HepG2 (cell line): Measurements from ENCODE around the gene INAFM1. TPM values are rescaled to one million over a fixed set of nuclear protein-coding genes. Genes with fewer than 3 reads are reported as not detected.

Experiments used
- ATAD3A ChIP-seq: sonication (generic); formaldehyde crosslinking; IDR thresholded peaks from 2 replicates; pipeline ENCODE4 v1.4.0; 2020; ENCODE audit warnings: missing genetic modification reagents
- CEBPB ChIP-seq: IDR thresholded peaks from 2 replicates; pipeline ENCODE4 v1.6.1; 2011; ENCODE audit warnings: low read depth, low read length, improper control_type of control experiment, borderline replicate concordance
- HOXA9 ChIP-seq: sonication (generic); formaldehyde crosslinking; IDR thresholded peaks from 2 replicates; pipeline ENCODE4 v1.8.1; 2022; ENCODE audit warnings: missing genetic modification reagents, mild to moderate bottlenecking, moderate library complexity, borderline replicate concordance
- KLF13 ChIP-seq: sonication (generic); formaldehyde crosslinking; IDR thresholded peaks from 2 replicates; pipeline ENCODE4 v1.4.0; 2020; ENCODE audit warnings: mild to moderate bottlenecking, missing genetic modification reagents
- PLRG1 ChIP-seq: fragments of 450-650 bp; conservative IDR thresholded peaks from 2 replicates; pipeline ENCODE4 v1.6.1; 2016
- SMARCC2 ChIP-seq: fragments of 450-650 bp; IDR thresholded peaks from 2 replicates; pipeline ENCODE4 v1.6.1; 2017; ENCODE audit warnings: antibody characterized with exemption, mild to moderate bottlenecking
- SP1 ChIP-seq, 2 experiments: fragments of 450-650 bp in 1 of 2; sonication (generic) in 1 of 2; formaldehyde crosslinking in 1 of 2; IDR thresholded peaks; 2 replicates each; pipeline versions ENCODE4 v1.4.0 to v1.6.1; 2016 to 2020; ENCODE audit warnings: missing genetic modification reagents in 1 of 2
- TAF15 ChIP-seq: fragments of 200-400 bp; formaldehyde crosslinking; IDR thresholded peaks from one replicate; pipeline ENCODE4 v1.6.1; 2018; ENCODE audit warnings: mild to moderate bottlenecking, low read depth, low read length; ENCODE audit not compliant: poor library complexity, severe bottlenecking
- ZBTB7B ChIP-seq: sonication (generic); formaldehyde crosslinking; IDR thresholded peaks from 2 replicates; pipeline ENCODE4 v1.4.0; 2020; ENCODE audit warnings: missing genetic modification reagents
- ZFX ChIP-seq: sonication (generic); formaldehyde crosslinking; IDR thresholded peaks from 2 replicates; pipeline ENCODE4 v1.4.0; 2020; ENCODE audit warnings: mild to moderate bottlenecking, low read depth, missing genetic modification reagents, moderate library complexity
- ZNF17 ChIP-seq: sonication (generic); formaldehyde crosslinking; IDR thresholded peaks from 2 replicates; pipeline ENCODE4 v1.5.0; 2020; ENCODE audit warnings: mild to moderate bottlenecking, missing genetic modification reagents
- ZNF567 ChIP-seq: sonication (generic); formaldehyde crosslinking; IDR thresholded peaks from 2 replicates; pipeline ENCODE4 v1.8.1; 2023; ENCODE audit warnings: mild to moderate bottlenecking, missing genetic modification reagents, borderline replicate concordance
- ZNF572 ChIP-seq: sonication (generic); formaldehyde crosslinking; IDR thresholded peaks from 2 replicates; pipeline ENCODE4 v1.5.1; 2020; ENCODE audit warnings: mild to moderate bottlenecking, missing genetic modification reagents
- ZNF629 ChIP-seq: sonication (generic); formaldehyde crosslinking; conservative IDR thresholded peaks from 2 replicates; pipeline ENCODE4 v1.5.0; 2020; ENCODE audit warnings: missing genetic modification reagents
- ZNF652 ChIP-seq: IDR thresholded peaks from 2 replicates; pipeline ENCODE4 v1.6.1; 2016; ENCODE audit warnings: low read depth, borderline replicate concordance
- polyA plus RNA-seq, 8 experiments: library from polyadenylated mRNA; depleted of rRNA in 3 of 8; stranded (reverse) in 7 of 8; unstranded in 1 of 8; fragments of >200 nt; fragmentation: Illumina TruSeq in 4 of 8; extraction: Trizol in 4 of 8; gene quantifications; 2 replicates each; pipeline versions ENCODE4 v1.2.1 to v1.2.3, GENCODE V29; 2011 to 2016; ENCODE audit warnings: low read depth in 4 of 8, missing spikeins in 1 of 8, mixed read lengths in 1 of 8; ENCODE audit not compliant: insufficient read depth in 1 of 8
- total RNA-seq, 5 experiments: library from RNA; depleted of rRNA; stranded (reverse); fragments of >200 nt; fragmentation: Illumina TruSeq; extraction: Trizol; gene quantifications; 2 replicates each; pipeline ENCODE4 v1.2.3, GENCODE V29; 2016; ENCODE audit warnings: low read depth in 1 of 5
- TF ChIP-seq, protein P1 (sequence below): sonication (generic); formaldehyde crosslinking; IDR thresholded peaks from 2 replicates; pipeline ENCODE4 v1.9.0; 2021; ENCODE audit warnings: missing genetic modification reagents, mild to moderate bottlenecking, borderline replicate concordance
- TF ChIP-seq, protein P2 (sequence below): sonication (generic); formaldehyde crosslinking; IDR thresholded peaks from 2 replicates; pipeline ENCODE4 v1.4.0; 2020; ENCODE audit warnings: mild to moderate bottlenecking, missing genetic modification reagents
- TF ChIP-seq, protein P3 (sequence below): sonication (generic); formaldehyde crosslinking; conservative IDR thresholded peaks from 2 replicates; pipeline ENCODE4 v1.4.0; 2020; ENCODE audit warnings: mild to moderate bottlenecking, missing genetic modification reagents, moderate library complexity
- TF ChIP-seq, protein P4 (sequence below): sonication (generic); formaldehyde crosslinking; IDR thresholded peaks from 2 replicates; pipeline ENCODE4 v1.4.0; 2020; ENCODE audit warnings: mild to moderate bottlenecking, missing genetic modification reagents, borderline replicate concordance

Gene INAFM1
- total and polyA plus RNA-seq, 2 of the 13 experiments (the other 11 are each of a cell fraction or from before 2014, with no cell fraction given): 0.88 to 1.9 TPM

DNA sequence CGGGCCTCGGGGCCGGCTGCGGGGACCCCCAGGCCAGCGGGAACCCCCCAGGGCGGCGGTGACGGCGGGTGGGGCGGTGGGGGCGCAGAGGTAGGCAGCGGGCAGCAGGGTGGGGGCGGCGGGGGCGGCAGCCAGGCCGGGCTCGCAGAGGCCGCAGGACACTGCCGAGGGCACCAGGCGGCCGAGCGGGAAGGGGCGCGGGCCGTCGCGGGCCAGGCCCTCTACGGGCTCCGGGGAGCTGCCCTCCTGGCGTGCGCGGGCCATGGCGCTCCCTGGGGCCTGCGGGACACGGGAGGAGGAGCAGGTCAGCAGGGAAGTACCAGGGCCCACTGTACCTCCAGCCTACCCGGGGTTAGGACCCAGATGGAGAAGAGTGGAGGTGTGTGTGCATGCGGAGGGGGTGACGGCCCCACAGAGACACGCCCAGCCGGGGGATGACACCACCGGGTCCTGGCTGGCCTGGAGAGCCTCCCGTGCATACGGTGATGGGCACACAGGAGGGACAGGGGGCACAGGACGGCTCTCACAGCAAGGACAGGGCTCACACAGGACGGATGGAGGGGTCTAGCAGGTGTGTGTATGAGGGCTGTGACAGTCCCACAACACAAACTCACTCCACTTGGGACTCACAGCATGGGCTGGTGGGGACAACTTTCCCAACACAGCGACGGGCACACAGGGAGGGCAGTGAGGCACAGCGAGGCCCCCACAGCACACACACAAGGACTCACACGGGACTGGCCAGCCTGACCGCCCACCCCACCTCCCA, 46.3 kb upstream of the INAFM1 start (continued):
- TF ChIP-seq SP1 (IDR thresholded peaks at IDR 0.05) (no peak), SP1 (CRISPR knock-in tag; IDR thresholded peaks at IDR 0.05) (peak; percentile 49; the same call in 1 of the 2 replicates), SMARCC2 (no peak), ZNF629 (CRISPR knock-in tag) (no peak), PLRG1 (no peak), ZBTB7B (CRISPR knock-in tag) (no peak), KLF13 (no peak), ZNF652 (no peak), TAF15 (no peak), ZFX (CRISPR knock-in tag) (peak; percentile 75), ATAD3A (CRISPR knock-in tag) (no peak), ZNF572 (no peak), ZNF17 (CRISPR knock-in tag) (no peak), HOXA9 (no peak), CEBPB (no peak), ZNF567 (CRISPR knock-in tag) (no peak)
- TF ChIP-seq, protein P1, sequence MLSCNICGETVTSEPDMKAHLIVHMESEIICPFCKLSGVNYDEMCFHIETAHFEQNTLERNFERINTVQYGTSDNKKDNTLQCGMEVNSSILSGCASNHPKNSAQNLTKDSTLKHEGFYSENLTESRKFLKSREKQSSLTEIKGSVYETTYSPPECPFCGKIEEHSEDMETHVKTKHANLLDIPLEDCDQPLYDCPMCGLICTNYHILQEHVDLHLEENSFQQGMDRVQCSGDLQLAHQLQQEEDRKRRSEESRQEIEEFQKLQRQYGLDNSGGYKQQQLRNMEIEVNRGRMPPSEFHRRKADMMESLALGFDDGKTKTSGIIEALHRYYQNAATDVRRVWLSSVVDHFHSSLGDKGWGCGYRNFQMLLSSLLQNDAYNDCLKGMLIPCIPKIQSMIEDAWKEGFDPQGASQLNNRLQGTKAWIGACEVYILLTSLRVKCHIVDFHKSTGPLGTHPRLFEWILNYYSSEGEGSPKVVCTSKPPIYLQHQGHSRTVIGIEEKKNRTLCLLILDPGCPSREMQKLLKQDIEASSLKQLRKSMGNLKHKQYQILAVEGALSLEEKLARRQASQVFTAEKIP (CRISPR knock-in tag): no peak
- TF ChIP-seq, protein P2, sequence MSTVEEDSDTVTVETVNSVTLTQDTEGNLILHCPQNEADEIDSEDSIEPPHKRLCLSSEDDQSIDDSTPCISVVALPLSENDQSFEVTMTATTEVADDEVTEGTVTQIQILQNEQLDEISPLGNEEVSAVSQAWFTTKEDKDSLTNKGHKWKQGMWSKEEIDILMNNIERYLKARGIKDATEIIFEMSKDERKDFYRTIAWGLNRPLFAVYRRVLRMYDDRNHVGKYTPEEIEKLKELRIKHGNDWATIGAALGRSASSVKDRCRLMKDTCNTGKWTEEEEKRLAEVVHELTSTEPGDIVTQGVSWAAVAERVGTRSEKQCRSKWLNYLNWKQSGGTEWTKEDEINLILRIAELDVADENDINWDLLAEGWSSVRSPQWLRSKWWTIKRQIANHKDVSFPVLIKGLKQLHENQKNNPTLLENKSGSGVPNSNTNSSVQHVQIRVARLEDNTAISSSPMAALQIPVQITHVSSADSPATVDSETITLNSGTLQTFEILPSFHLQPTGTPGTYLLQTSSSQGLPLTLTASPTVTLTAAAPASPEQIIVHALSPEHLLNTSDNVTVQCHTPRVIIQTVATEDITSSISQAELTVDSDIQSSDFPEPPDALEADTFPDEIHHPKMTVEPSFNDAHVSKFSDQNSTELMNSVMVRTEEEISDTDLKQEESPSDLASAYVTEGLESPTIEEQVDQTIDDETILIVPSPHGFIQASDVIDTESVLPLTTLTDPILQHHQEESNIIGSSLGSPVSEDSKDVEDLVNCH (CRISPR knock-in tag): no peak
- TF ChIP-seq, protein P3, sequence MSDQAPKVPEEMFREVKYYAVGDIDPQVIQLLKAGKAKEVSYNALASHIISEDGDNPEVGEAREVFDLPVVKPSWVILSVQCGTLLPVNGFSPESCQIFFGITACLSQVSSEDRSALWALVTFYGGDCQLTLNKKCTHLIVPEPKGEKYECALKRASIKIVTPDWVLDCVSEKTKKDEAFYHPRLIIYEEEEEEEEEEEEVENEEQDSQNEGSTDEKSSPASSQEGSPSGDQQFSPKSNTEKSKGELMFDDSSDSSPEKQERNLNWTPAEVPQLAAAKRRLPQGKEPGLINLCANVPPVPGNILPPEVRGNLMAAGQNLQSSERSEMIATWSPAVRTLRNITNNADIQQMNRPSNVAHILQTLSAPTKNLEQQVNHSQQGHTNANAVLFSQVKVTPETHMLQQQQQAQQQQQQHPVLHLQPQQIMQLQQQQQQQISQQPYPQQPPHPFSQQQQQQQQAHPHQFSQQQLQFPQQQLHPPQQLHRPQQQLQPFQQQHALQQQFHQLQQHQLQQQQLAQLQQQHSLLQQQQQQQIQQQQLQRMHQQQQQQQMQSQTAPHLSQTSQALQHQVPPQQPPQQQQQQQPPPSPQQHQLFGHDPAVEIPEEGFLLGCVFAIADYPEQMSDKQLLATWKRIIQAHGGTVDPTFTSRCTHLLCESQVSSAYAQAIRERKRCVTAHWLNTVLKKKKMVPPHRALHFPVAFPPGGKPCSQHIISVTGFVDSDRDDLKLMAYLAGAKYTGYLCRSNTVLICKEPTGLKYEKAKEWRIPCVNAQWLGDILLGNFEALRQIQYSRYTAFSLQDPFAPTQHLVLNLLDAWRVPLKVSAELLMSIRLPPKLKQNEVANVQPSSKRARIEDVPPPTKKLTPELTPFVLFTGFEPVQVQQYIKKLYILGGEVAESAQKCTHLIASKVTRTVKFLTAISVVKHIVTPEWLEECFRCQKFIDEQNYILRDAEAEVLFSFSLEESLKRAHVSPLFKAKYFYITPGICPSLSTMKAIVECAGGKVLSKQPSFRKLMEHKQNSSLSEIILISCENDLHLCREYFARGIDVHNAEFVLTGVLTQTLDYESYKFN (CRISPR knock-in tag): no peak
- TF ChIP-seq, protein P4, sequence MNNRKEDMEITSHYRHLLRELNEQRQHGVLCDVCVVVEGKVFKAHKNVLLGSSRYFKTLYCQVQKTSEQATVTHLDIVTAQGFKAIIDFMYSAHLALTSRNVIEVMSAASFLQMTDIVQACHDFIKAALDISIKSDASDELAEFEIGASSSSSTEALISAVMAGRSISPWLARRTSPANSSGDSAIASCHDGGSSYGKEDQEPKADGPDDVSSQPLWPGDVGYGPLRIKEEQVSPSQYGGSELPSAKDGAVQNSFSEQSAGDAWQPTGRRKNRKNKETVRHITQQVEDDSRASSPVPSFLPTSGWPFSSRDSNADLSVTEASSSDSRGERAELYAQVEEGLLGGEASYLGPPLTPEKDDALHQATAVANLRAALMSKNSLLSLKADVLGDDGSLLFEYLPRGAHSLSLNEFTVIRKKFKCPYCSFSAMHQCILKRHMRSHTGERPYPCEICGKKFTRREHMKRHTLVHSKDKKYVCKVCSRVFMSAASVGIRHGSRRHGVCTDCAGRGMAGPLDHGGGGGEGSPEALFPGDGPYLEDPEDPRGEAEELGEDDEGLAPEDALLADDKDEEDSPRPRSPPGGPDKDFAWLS: no peak
